ENCODE results near the gene TMA16. TPM values are rescaled to one million over a fixed set of nuclear protein-coding genes. Genes with fewer than 3 reads are reported as not detected.

Gene TMA16
- total and polyA plus RNA-seq, 2 donors (not counting 3 experiments of a cell fraction or from before 2014, with no cell fraction given) = 4.2 to 42.7 TPM

DNA sequence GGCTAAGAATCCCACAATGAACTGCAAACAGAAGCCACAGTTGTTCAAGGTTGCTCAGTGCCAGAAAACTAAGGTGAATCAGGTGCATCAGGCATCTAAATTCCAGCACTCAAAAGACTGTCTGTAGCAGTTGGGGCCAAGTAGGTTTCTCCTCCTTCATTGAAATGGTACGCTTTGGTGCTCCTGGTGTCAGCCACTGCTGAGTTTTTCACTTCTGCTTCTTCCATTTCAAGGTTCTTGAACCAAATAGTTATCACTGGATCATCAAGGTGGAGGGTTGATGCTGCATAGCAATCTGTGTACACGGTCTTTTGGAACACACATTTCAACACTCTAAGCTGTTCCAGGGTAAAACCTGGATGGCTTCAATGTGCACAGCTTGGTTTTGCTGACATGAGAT lies 74.4 kb downstream of the TMA16 start:
- Histone ChIP-seq H3K4me3 (replicated peaks in 1 of 3; ENCODE audit: insufficient read depth in 1 of 3, low read depth in 1 of 3, low read length in 3 of 3) (no peak overlapping the region), H3K79me2 (ENCODE audit: control insufficient read depth, insufficient read depth, low read length) (no peaks in the 10 kb centered on the region), H3K36me3 (ENCODE audit: control insufficient read depth in 2 of 2, extremely low read depth in 1 of 2, insufficient read depth in 2 of 2, low read length in 2 of 2) (no peaks in the 10 kb centered on the region), H3K27ac (ENCODE audit: insufficient read depth, low read depth, low read length) (no peak overlapping the region), H3K9ac (replicated peaks; ENCODE audit: extremely low read depth, insufficient read depth, low read length) (no peak overlapping the region), H3K4me2 (ENCODE audit: insufficient read depth, low read length) (no peak overlapping the region), H3K9me1 (replicated peaks; ENCODE audit: control insufficient read depth, extremely low read depth, insufficient read depth, low read length) (no peaks in the 10 kb centered on the region), H4K20me1 (replicated peaks; ENCODE audit: control insufficient read depth, extremely low read depth, insufficient read depth, low read length) (no peaks in the 10 kb centered on the region), H3K4me1 (ENCODE audit: control insufficient read depth, extremely low read depth, insufficient read depth, low read length) (no peaks in the 10 kb centered on the region), H2AFZ (ENCODE audit: low read depth, low read length) (no peak overlapping the region), H3K27me3 (ENCODE audit: control insufficient read depth in 2 of 2, insufficient read depth in 2 of 2, low read length in 2 of 2) (no peaks in the 10 kb centered on the region), H3K9me3 (replicated peaks; ENCODE audit: control insufficient read depth, insufficient read depth, low read length) (no peaks in the 10 kb centered on the region)
- BruUV-seq (replicated peaks) = no TSS peak
- DNase-seq (ENCODE audit: low read depth, low spot score) (no peak), FAIRE-seq (no peak)
- POLR2A ChIA-PET = no interaction called here
- TF ChIP-seq GATA2 (IDR thresholded peaks at IDR 0.05; ENCODE audit: insufficient read depth, insufficient read length, low read depth, low read length) (no peak), JUN (IDR thresholded peaks at IDR 0.05; ENCODE audit: borderline replicate concordance, insufficient read depth, insufficient read length, low read depth) (no peak), POLR2AphosphoS5 (IDR thresholded peaks at IDR 0.05; ENCODE audit: insufficient read depth, low read depth, low read length) (no peak), EZH2 (IDR thresholded peaks at IDR 0.05; ENCODE audit: borderline replicate concordance, low read depth, low read length, severe bottlenecking) (no peak), MYC (IDR thresholded peaks at IDR 0.05; ENCODE audit: low read depth, low read length) (no peak), POLR2A (IDR thresholded peaks at IDR 0.05; ENCODE audit: low read depth, low read length) (no peak), FOS (IDR thresholded peaks at IDR 0.05; ENCODE audit: borderline replicate concordance, insufficient read depth, low read length) (no peak)
- TF ChIP-seq, protein P1, sequence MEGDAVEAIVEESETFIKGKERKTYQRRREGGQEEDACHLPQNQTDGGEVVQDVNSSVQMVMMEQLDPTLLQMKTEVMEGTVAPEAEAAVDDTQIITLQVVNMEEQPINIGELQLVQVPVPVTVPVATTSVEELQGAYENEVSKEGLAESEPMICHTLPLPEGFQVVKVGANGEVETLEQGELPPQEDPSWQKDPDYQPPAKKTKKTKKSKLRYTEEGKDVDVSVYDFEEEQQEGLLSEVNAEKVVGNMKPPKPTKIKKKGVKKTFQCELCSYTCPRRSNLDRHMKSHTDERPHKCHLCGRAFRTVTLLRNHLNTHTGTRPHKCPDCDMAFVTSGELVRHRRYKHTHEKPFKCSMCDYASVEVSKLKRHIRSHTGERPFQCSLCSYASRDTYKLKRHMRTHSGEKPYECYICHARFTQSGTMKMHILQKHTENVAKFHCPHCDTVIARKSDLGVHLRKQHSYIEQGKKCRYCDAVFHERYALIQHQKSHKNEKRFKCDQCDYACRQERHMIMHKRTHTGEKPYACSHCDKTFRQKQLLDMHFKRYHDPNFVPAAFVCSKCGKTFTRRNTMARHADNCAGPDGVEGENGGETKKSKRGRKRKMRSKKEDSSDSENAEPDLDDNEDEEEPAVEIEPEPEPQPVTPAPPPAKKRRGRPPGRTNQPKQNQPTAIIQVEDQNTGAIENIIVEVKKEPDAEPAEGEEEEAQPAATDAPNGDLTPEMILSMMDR (IDR thresholded peaks at IDR 0.05; ENCODE audit: extremely low read depth in 1 of 2, insufficient read depth in 1 of 2, low read depth in 1 of 2, low read length in 2 of 2) = no peak
- TF ChIP-seq, protein P2, sequence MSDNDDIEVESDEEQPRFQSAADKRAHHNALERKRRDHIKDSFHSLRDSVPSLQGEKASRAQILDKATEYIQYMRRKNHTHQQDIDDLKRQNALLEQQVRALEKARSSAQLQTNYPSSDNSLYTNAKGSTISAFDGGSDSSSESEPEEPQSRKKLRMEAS (IDR thresholded peaks at IDR 0.05; ENCODE audit: insufficient read depth, insufficient read length) = no peak
- dilution Hi-C loops (cut with MboI; ENCODE audit: extremely low pct_ligation_motif_present, low sequenced_read_pairs) (no loop called here), intact Hi-C loops (cut with micrococcal nuclease) (no loop called here)
- CTCF ChIA-PET = no interaction called here

Other genes with a start within 250 kb of the TMA16 start
- not detected in 2 replicates for gene NPY1R, start 162.1 kb upstream of the TMA16 start, total RNA-seq
- gene NPY1R, start 162.1 kb upstream of the TMA16 start, polyA plus RNA-seq = 0.08 and 0.21 TPM in 2 replicates
- not detected in 2 replicates for gene NPY5R, start 150.8 kb upstream of the TMA16 start, total RNA-seq
- not detected in 2 replicates for gene NPY5R, start 150.8 kb upstream of the TMA16 start, polyA plus RNA-seq
- gene TKTL2, start 20.9 kb upstream of the TMA16 start, total RNA-seq = not detected in 2 replicates
- gene TKTL2, start 20.9 kb upstream of the TMA16 start, polyA plus RNA-seq = not detected in 2 replicates

Data from endothelial cell of umbilical vein (primary cell).